PFSK-1 (cell line): ENCODE measurements around the gene EQTN.

ENCODE experiments used
- FOXP2 ChIP-seq: optimal IDR thresholded peaks from 2 replicates; pipeline ENCODE3; 2011; ENCODE audit warnings: borderline replicate concordance, control low read depth, inconsistent platforms; ENCODE audit not compliant: insufficient read depth; ENCODE audit errors: extremely low read length, extremely low read depth
- POLR2AphosphoS5 ChIP-seq: IDR thresholded peaks from 2 replicates; pipeline ENCODE4 v1.6.1; 2012; ENCODE audit warnings: low read depth, mild to moderate bottlenecking, control low read depth, low read length, moderate library complexity
- SIN3A ChIP-seq: IDR thresholded peaks from 2 replicates; pipeline ENCODE4 v1.6.1; 2012; ENCODE audit warnings: mild to moderate bottlenecking, low read length, moderate library complexity, borderline replicate concordance; ENCODE audit not compliant: insufficient read depth
- TAF1 ChIP-seq: IDR thresholded peaks from 2 replicates; pipeline ENCODE4 v1.6.1; 2012; ENCODE audit warnings: low read length, control low read depth, borderline replicate concordance; ENCODE audit not compliant: insufficient read depth
- TF ChIP-seq, protein P1 (sequence below), 2 experiments: IDR thresholded peaks; 2 replicates each; pipeline versions ENCODE4 v1.6.1 to v1.8.0; 2011 to 2012; ENCODE audit warnings: low read depth in 2 of 2, low read length in 2 of 2, control low read depth in 1 of 2, inconsistent platforms in 1 of 2, mild to moderate bottlenecking in 1 of 2, moderate library complexity in 1 of 2; ENCODE audit not compliant: insufficient read depth in 1 of 2

The EQTN gene

DNA sequence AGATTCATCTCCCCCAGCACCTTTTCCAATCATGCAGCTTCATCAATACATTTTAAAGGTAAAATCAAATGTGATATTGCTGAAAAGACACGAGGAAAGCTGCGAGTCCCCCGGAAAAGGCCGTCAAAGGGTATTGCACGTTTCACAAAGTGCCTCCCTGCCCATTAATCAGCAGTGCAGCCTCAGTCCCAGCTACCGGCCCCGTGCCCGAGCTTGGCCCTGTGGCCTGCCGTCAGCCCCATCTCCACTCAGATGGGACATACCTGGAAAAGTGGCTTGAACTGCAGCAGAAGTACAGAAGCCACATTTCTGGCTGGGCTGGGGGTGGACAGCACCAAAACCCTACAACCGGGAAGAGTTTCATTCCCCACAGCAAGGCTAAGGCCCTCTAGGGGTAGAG is 39.9 kb upstream of the EQTN start:
- no peak for TF ChIP-seq SIN3A
- TF ChIP-seq TAF1: no peak
- TF ChIP-seq, protein P1, sequence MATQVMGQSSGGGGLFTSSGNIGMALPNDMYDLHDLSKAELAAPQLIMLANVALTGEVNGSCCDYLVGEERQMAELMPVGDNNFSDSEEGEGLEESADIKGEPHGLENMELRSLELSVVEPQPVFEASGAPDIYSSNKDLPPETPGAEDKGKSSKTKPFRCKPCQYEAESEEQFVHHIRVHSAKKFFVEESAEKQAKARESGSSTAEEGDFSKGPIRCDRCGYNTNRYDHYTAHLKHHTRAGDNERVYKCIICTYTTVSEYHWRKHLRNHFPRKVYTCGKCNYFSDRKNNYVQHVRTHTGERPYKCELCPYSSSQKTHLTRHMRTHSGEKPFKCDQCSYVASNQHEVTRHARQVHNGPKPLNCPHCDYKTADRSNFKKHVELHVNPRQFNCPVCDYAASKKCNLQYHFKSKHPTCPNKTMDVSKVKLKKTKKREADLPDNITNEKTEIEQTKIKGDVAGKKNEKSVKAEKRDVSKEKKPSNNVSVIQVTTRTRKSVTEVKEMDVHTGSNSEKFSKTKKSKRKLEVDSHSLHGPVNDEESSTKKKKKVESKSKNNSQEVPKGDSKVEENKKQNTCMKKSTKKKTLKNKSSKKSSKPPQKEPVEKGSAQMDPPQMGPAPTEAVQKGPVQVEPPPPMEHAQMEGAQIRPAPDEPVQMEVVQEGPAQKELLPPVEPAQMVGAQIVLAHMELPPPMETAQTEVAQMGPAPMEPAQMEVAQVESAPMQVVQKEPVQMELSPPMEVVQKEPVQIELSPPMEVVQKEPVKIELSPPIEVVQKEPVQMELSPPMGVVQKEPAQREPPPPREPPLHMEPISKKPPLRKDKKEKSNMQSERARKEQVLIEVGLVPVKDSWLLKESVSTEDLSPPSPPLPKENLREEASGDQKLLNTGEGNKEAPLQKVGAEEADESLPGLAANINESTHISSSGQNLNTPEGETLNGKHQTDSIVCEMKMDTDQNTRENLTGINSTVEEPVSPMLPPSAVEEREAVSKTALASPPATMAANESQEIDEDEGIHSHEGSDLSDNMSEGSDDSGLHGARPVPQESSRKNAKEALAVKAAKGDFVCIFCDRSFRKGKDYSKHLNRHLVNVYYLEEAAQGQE (IDR thresholded peaks at IDR 0.05; ENCODE audit: insufficient read depth in 1 of 2, low read depth in 2 of 2, low read length in 2 of 2): no peak
- no peak for TF ChIP-seq POLR2AphosphoS5
- TF ChIP-seq FOXP2: no peak

DNA sequence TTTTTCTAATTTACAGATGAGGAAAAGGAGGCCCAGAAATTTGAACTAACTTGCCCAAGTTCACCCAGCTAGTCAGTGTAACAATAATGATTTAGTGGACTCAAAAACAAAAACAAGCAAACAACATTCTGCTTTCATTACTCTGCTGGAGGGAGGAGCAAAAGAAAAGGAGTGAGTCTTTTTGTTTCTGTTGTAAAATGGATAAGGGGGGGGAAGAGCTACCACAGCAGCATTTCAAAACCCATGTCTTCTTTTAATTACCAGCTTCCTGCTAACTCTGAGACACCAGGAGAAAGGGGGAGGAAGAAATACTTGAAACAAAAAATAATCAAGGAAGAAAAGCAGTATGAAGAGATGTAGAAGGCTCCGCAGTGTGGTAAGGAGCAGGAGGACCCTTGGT is 39.2 kb upstream of the EQTN start:
- TF ChIP-seq, protein P1 (IDR thresholded peaks at IDR 0.05; ENCODE audit: insufficient read depth in 1 of 2, low read depth in 2 of 2, low read length in 2 of 2): no peak
- no peak for TF ChIP-seq SIN3A
- no peak for TF ChIP-seq TAF1
- no peak for TF ChIP-seq FOXP2

DNA sequence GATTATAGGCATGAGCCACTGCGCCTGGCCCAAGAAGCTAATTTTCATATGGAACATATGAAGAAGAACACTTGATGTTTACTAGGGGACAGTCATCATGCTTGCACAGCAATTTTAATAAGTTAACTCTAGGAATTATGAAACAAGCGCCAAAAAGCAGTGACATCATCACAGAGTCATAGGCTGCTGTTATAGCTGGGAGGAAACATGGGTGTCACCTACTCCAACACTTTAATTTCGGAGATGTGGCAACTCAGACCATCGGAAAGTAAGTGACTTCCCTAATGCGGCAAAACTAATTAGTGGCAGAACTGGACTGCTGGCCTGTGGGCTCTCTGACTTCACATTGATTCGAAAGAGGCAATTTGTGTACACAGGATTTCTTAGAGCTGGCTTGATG is 38.1 kb upstream of the EQTN start:
- TF ChIP-seq TAF1 (no peak), POLR2AphosphoS5 (no peak), FOXP2 (no peak), SIN3A (no peak)
- TF ChIP-seq, protein P1 (IDR thresholded peaks at IDR 0.05; ENCODE audit: insufficient read depth in 1 of 2, low read depth in 2 of 2, low read length in 2 of 2): no peak

DNA sequence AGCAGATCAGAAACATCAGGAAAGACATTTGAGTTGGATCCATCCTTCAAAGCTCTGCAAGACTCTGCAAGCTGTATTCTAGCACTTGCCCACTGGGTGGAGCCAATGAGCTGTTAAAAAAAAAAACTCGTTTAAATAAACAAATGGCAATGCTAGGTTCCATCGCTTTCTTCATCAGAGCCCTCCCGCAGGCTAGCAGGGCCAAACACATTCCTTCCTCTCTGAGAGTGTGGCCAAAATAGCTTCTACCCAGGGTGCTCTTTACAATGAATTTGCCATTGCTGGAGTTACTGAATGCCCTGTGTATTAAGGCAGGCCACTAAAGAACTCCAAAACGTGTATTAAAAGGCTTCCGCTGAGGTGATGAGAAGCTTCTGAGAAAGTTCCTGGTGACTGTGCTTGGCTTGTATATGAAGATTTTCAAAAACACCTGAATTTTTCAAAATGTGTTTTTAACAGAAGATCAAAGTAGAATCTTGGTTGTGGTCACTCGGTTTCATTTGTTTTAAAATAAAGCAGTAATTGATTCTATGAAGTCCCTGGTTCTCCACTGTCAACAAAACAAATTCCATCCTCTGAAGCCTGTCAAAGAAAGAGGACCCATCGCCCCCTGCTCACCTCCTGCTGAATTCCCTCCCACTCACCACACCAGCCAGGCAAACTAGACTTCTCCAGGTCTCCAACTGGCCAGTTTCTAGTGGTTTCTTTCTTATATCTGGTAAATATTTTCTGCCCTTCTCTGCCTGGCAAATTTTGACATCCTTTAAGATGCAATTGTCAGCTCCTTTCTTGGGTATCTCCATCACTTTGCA is 36.5 kb upstream of the EQTN start:
- TF ChIP-seq TAF1 (no peak), POLR2AphosphoS5 (no peak), SIN3A (no peak), FOXP2 (no peak)
- TF ChIP-seq, protein P1 (IDR thresholded peaks at IDR 0.05; ENCODE audit: insufficient read depth in 1 of 2, low read depth in 2 of 2, low read length in 2 of 2): no peak
